ENCODE measurements around the gene OR9G4.

The OR9G4 gene

DNA sequence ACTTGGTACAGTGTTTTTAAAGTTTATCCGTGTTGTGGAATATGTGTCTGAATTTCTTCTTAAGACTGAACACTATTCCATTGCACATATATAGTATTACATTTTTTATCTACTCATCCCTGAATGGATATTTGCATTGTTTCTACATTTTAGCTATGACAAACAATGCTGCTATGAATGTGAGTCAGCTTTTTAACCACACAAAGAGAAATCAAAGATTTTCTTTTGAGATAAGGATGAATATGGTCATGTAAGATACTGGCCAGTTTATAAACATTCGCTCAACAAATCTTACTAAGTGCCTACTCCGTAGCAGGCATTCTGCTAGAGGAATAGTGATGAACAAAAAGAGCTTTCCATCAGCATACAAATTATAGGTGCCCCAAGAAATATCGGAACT lies 16.5 kb upstream of the OR9G4 start:
- Histone ChIP-seq H3K18ac (ENCODE audit: low read length) (no peak overlapping the region), H3K27me3 (ENCODE audit: insufficient read depth, low read length) (no peaks in the 10 kb centered on the region), H3K9me3 (ENCODE audit: insufficient read depth, low read depth, low read length) (no peaks in the 10 kb centered on the region), H4K91ac (ENCODE audit: low read depth, low read length) (no peak overlapping the region), H3K4ac (ENCODE audit: low read depth, low read length) (no peak overlapping the region), H2AFZ (ENCODE audit: insufficient read depth, low read length, poor library complexity) (no peak overlapping the region), H3K79me2 (ENCODE audit: control insufficient read depth, insufficient read depth, low read length, poor library complexity) (no peaks in the 10 kb centered on the region), H2AK5ac (ENCODE audit: low read length) (no peak overlapping the region), H3K4me1 (ENCODE audit: control insufficient read depth in 1 of 2, insufficient read depth in 2 of 2, low read length in 2 of 2) (no peaks in the 10 kb centered on the region), H3K79me1 (ENCODE audit: low read length) (no peaks in the 10 kb centered on the region), H3K27ac (ENCODE audit: low read depth, low read length) (no peak overlapping the region), H3K4me2 (ENCODE audit: low read length) (no peak overlapping the region), H4K8ac (ENCODE audit: low read depth, low read length) (no peak overlapping the region), H3K9ac (ENCODE audit: low read length) (no peak overlapping the region), H2BK120ac (ENCODE audit: insufficient read depth, low read length, poor library complexity) (no peak overlapping the region), H3K4me3 (ENCODE audit: low read depth, low read length) (no peak overlapping the region), H2BK5ac (ENCODE audit: low read depth, low read length, poor library complexity) (no peak overlapping the region), H3K23ac (ENCODE audit: low read length) (no peak overlapping the region), H2BK12ac (ENCODE audit: low read length) (no peak overlapping the region), H3K36me3 (ENCODE audit: control insufficient read depth in 1 of 2, insufficient read depth in 2 of 2, low read length in 2 of 2) (no peaks in the 10 kb centered on the region), H4K12ac (ENCODE audit: low read depth, low read length) (no peak overlapping the region), H3K14ac (ENCODE audit: low read length) (no peak overlapping the region)
- DNase-seq = no peak
- WGBS (ENCODE audit: extremely low coverage, insufficient coverage, insufficient read length) = no CpG with 5 or more reads among the region's 4 CpGs

DNA sequence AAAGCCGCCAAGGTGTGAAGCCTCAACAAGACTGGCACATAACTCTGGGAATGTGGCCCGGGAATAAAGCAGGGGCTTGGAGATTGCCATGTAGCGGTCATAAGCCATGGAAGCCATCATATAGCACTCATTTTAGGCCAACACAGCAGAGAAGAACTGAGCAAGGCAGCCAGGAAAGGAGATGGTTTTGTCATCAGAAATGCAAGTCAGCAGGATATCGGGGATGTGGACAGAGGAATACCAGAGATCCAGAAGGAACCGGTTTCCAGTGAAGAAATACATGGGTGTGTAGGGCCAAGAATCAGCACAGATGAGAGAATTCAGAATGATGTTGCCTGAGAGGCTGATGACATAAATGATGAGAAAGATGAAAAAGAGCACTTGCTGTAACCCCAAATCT lies 3.0 kb upstream of the OR9G4 start:
- Histone ChIP-seq H2AFZ (ENCODE audit: insufficient read depth, low read length, poor library complexity) (no peak overlapping the region), H2BK120ac (ENCODE audit: insufficient read depth, low read length, poor library complexity) (no peak overlapping the region), H3K9me3 (ENCODE audit: insufficient read depth, low read depth, low read length) (no peaks in the 10 kb centered on the region), H3K79me2 (ENCODE audit: control insufficient read depth, insufficient read depth, low read length, poor library complexity) (no peaks in the 10 kb centered on the region), H4K12ac (ENCODE audit: low read depth, low read length) (no peak overlapping the region), H3K14ac (ENCODE audit: low read length) (no peak overlapping the region), H2BK12ac (ENCODE audit: low read length) (no peak overlapping the region), H4K91ac (ENCODE audit: low read depth, low read length) (no peak overlapping the region), H2BK5ac (ENCODE audit: low read depth, low read length, poor library complexity) (no peak overlapping the region), H3K18ac (ENCODE audit: low read length) (no peak overlapping the region), H3K9ac (ENCODE audit: low read length) (no peak overlapping the region), H3K4me1 (ENCODE audit: control insufficient read depth in 1 of 2, insufficient read depth in 2 of 2, low read length in 2 of 2) (no peaks in the 10 kb centered on the region), H3K79me1 (ENCODE audit: low read length) (no peaks in the 10 kb centered on the region), H3K23ac (ENCODE audit: low read length) (no peak overlapping the region), H3K4me2 (ENCODE audit: low read length) (no peak overlapping the region), H3K36me3 (ENCODE audit: control insufficient read depth in 1 of 2, insufficient read depth in 2 of 2, low read length in 2 of 2) (no peaks in the 10 kb centered on the region), H4K8ac (ENCODE audit: low read depth, low read length) (no peak overlapping the region), H3K27ac (ENCODE audit: low read depth, low read length) (no peak overlapping the region), H3K27me3 (ENCODE audit: insufficient read depth, low read length) (no peaks in the 10 kb centered on the region), H2AK5ac (ENCODE audit: low read length) (no peak overlapping the region), H3K4me3 (ENCODE audit: low read depth, low read length) (no peak overlapping the region), H3K4ac (ENCODE audit: low read depth, low read length) (no peak overlapping the region)
- DNase-seq = no peak
- no CpG with 5 or more reads among the region's 5 CpGs for WGBS (ENCODE audit: extremely low coverage, insufficient coverage, insufficient read length)

DNA sequence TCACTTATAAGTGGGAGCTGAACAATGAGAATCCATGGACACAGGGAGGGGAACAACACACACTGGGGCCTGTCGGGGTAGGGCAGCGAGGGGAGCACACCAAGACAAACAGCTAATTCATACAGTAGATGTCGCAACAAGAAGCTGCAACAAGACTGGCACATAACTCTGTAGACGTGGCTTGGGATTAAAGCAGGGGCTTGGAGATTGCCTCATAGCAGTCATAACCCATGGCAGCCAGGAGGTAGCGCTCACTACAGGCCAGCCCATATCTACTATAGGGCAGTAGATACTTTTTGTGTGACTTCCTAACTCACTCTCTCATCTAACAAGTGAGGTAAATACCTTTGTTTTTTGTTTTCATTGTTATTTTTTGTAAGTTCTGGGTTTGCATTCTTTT lies 1.7 kb upstream of the OR9G4 start:
- H3K4me3 ChIP-seq (ENCODE audit: low read depth, low read length) = no peak overlapping the region
- no peak overlapping the region for H4K91ac ChIP-seq (ENCODE audit: low read depth, low read length)
- WGBS (ENCODE audit: extremely low coverage, insufficient coverage, insufficient read length) = no CpG with 5 or more reads among the region's 5 CpGs
- no peak overlapping the region for H4K12ac ChIP-seq (ENCODE audit: low read depth, low read length)
- no peak overlapping the region for H2AFZ ChIP-seq (ENCODE audit: insufficient read depth, low read length, poor library complexity)
- H2BK5ac ChIP-seq (ENCODE audit: low read depth, low read length, poor library complexity) = no peak overlapping the region
- no peak overlapping the region for H2AK5ac ChIP-seq (ENCODE audit: low read length)
- no peak overlapping the region for H3K23ac ChIP-seq (ENCODE audit: low read length)
- no peak overlapping the region for H3K18ac ChIP-seq (ENCODE audit: low read length)
- no peaks in the 10 kb centered on the region for H3K4me1 ChIP-seq (ENCODE audit: control insufficient read depth in 1 of 2, insufficient read depth in 2 of 2, low read length in 2 of 2)
- no peaks in the 10 kb centered on the region for H3K36me3 ChIP-seq (ENCODE audit: control insufficient read depth in 1 of 2, insufficient read depth in 2 of 2, low read length in 2 of 2)
- H2BK120ac ChIP-seq (ENCODE audit: insufficient read depth, low read length, poor library complexity) = no peak overlapping the region
- H3K4me2 ChIP-seq (ENCODE audit: low read length) = no peak overlapping the region
- no peaks in the 10 kb centered on the region for H3K79me2 ChIP-seq (ENCODE audit: control insufficient read depth, insufficient read depth, low read length, poor library complexity)
- no peak overlapping the region for H3K27ac ChIP-seq (ENCODE audit: low read depth, low read length)
- no peak overlapping the region for H2BK12ac ChIP-seq (ENCODE audit: low read length)
- no peak for DNase-seq
- no peak overlapping the region for H3K4ac ChIP-seq (ENCODE audit: low read depth, low read length)
- no peaks in the 10 kb centered on the region for H3K9me3 ChIP-seq (ENCODE audit: insufficient read depth, low read depth, low read length)
- H3K14ac ChIP-seq (ENCODE audit: low read length) = no peak overlapping the region
- H3K9ac ChIP-seq (ENCODE audit: low read length) = peak overlapping the region; percentile 18
- no peak overlapping the region for H4K8ac ChIP-seq (ENCODE audit: low read depth, low read length)
- H3K27me3 ChIP-seq (ENCODE audit: insufficient read depth, low read length) = no peaks in the 10 kb centered on the region
- H3K79me1 ChIP-seq (ENCODE audit: low read length) = no peaks in the 10 kb centered on the region

DNA sequence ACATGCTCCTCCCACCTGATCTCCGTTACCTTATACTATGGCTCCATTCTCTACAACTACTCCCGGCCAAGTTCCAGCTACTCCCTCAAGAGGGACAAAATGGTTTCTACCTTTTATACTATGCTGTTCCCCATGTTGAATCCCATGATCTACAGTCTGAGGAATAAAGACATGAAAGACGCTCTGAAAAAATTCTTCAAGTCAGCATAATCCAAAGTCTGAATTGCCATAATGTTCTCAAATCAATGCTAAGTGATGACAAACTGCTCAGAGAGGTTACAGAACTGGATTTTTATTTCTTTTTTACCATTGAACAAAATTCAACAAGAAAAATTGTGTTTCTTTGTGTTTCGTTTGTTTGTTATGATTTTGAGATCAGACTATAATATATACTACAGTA lies 7.6 kb downstream of the OR9G4 start:
- Histone ChIP-seq H4K12ac (ENCODE audit: low read depth, low read length) (no peak overlapping the region), H3K23ac (ENCODE audit: low read length) (no peak overlapping the region), H3K9me3 (ENCODE audit: insufficient read depth, low read depth, low read length) (peaks cover 2% of the 10 kb centered on the region), H2BK5ac (ENCODE audit: low read depth, low read length, poor library complexity) (no peak overlapping the region), H3K4me3 (ENCODE audit: low read depth, low read length) (no peak overlapping the region), H4K91ac (ENCODE audit: low read depth, low read length) (no peak overlapping the region), H3K9ac (ENCODE audit: low read length) (no peak overlapping the region), H3K79me2 (ENCODE audit: control insufficient read depth, insufficient read depth, low read length, poor library complexity) (no peaks in the 10 kb centered on the region), H3K79me1 (ENCODE audit: low read length) (no peaks in the 10 kb centered on the region), H2BK12ac (ENCODE audit: low read length) (no peak overlapping the region), H3K4me2 (ENCODE audit: low read length) (no peak overlapping the region), H2AK5ac (ENCODE audit: low read length) (no peak overlapping the region), H3K4ac (ENCODE audit: low read depth, low read length) (no peak overlapping the region), H3K18ac (ENCODE audit: low read length) (no peak overlapping the region), H4K8ac (ENCODE audit: low read depth, low read length) (no peak overlapping the region), H2AFZ (ENCODE audit: insufficient read depth, low read length, poor library complexity) (no peak overlapping the region), H3K36me3 (ENCODE audit: control insufficient read depth in 1 of 2, insufficient read depth in 2 of 2, low read length in 2 of 2) (no peaks in the 10 kb centered on the region), H3K27me3 (ENCODE audit: insufficient read depth, low read length) (no peaks in the 10 kb centered on the region), H3K27ac (ENCODE audit: low read depth, low read length) (no peak overlapping the region), H2BK120ac (ENCODE audit: insufficient read depth, low read length, poor library complexity) (no peak overlapping the region), H3K4me1 (ENCODE audit: control insufficient read depth in 1 of 2, insufficient read depth in 2 of 2, low read length in 2 of 2) (no peaks in the 10 kb centered on the region), H3K14ac (ENCODE audit: low read length) (no peak overlapping the region)
- DNase-seq = no peak
- no CpG with 5 or more reads among the region's 4 CpGs for WGBS (ENCODE audit: extremely low coverage, insufficient coverage, insufficient read length)
